GM12878 (cell line): ENCODE data around the gene WDR91. TPM values are rescaled to one million over a fixed set of nuclear protein-coding genes. Genes with fewer than 3 reads are reported as not detected.

Experiments used
- ATAC-seq: fragments of 200-7000 bp; cut with Tn5 transposase; 3 replicates; pipeline ENCODE4 v1.9.1; 2020; ENCODE audit warnings: mild to moderate bottlenecking, moderate library complexity
- BruUV-seq: library from RNA; stranded (reverse); fragments of 400-500 nt; replicated peaks from 2 replicates; lab custom pipeline; 2021; lab: Mats Ljungman, UMichigan
- CTCF ChIA-PET: fragments of 300-600 bp; sonication (Branson Sonifier 250); formaldehyde crosslinking; extraction: SDS; loops from one replicate; lab custom pipeline; 2021; ENCODE audit warnings: inconsistent platforms; lab: Yijun Ruan, JAX
- POLR2A ChIA-PET: fragments of 350-600 bp; formaldehyde crosslinking; extraction: SDS; loops from one replicate; lab custom pipeline; 2021; ENCODE audit warnings: inconsistent platforms; lab: Charles Lee
- RAD21 ChIA-PET: fragments of 300-600 bp; sonication (Branson Sonifier 250); formaldehyde crosslinking; loops from one replicate; lab custom pipeline; 2023; ENCODE audit warnings: antibody characterized with exemption; ENCODE audit not compliant: unreplicated experiment; lab: Charles Lee
- SMC1A ChIA-PET: fragments of 300-600 bp; sonication (Branson Sonifier 250); formaldehyde crosslinking; loops from one replicate; lab custom pipeline; 2023; ENCODE audit not compliant: unreplicated experiment, uncharacterized antibody; lab: Charles Lee
- DNase-seq: peaks from one replicate; pipeline ENCODE4 v3.0.0-alpha.2; 2011; ENCODE audit warnings: low read depth, low spot score
- FAIRE-seq: peaks from 3 replicates; lab custom pipeline; 2011; peaks lifted over from hg19 to GRCh38; lab: Jason Lieb, UNC
- H2AFZ ChIP-seq: 2 replicates; pipeline ENCODE4 v1.6.0; 2011; ENCODE audit warnings: low read depth, low read length, control low read depth; ENCODE audit not compliant: control insufficient read depth
- H3K27ac ChIP-seq: 2 replicates; pipeline ENCODE4 v1.5.1; 2011; ENCODE audit warnings: control low read depth; ENCODE audit not compliant: control insufficient read depth, insufficient read depth
- H3K27me3 ChIP-seq, 2 experiments: replicated peaks in 1 of 2; 2 replicates each; pipeline versions ENCODE4 v1.6.0 to v1.6.1; 2011; ENCODE audit warnings: low read length in 1 of 2; ENCODE audit not compliant: control insufficient read depth in 2 of 2, insufficient read depth in 2 of 2
- H3K36me3 ChIP-seq, 2 experiments: 2 replicates each; pipeline ENCODE4 v1.5.1; 2011; ENCODE audit warnings: low read length in 1 of 2; ENCODE audit not compliant: control insufficient read depth in 2 of 2, insufficient read depth in 2 of 2
- H3K4me1 ChIP-seq: 2 replicates; pipeline ENCODE4 v1.6.1; 2011; ENCODE audit warnings: mild to moderate bottlenecking, low read length, moderate library complexity, mixed read lengths; ENCODE audit not compliant: control insufficient read depth, insufficient read depth
- H3K4me2 ChIP-seq: 2 replicates; pipeline ENCODE4 v1.6.0; 2011; ENCODE audit warnings: control low read depth; ENCODE audit not compliant: control insufficient read depth, insufficient read depth
- H3K4me3 ChIP-seq: fragments of 200-600 bp; sonication (generic); 2 replicates; pipeline ENCODE4 v1.5.1; 2016
- H3K79me2 ChIP-seq: 2 replicates; pipeline ENCODE4 v1.6.0; 2011; ENCODE audit warnings: low read length; ENCODE audit not compliant: control insufficient read depth, insufficient read depth
- H3K9ac ChIP-seq: 2 replicates; pipeline ENCODE4 v1.8.0; 2011; ENCODE audit warnings: low read length, control low read depth, mixed read lengths; ENCODE audit not compliant: control insufficient read depth, insufficient read depth
- H3K9me3 ChIP-seq: replicated peaks from 3 replicates; pipeline ENCODE4 v1.5.1; 2011; ENCODE audit warnings: mild to moderate bottlenecking, low read length; ENCODE audit not compliant: control insufficient read depth, insufficient read depth
- H4K20me1 ChIP-seq: 2 replicates; pipeline ENCODE4 v1.6.0; 2011; ENCODE audit not compliant: control insufficient read depth, insufficient read depth
- EZH2 ChIP-seq: IDR thresholded peaks from 2 replicates; pipeline ENCODE4 v1.6.1; 2012; ENCODE audit warnings: low read depth, mild to moderate bottlenecking, control low read depth, inconsistent platforms, low read length, borderline replicate concordance; ENCODE audit not compliant: control insufficient read depth
- POLR2A ChIP-seq: IDR thresholded peaks from 2 replicates; pipeline ENCODE4 v1.6.1; 2011; ENCODE audit warnings: low read depth, mild to moderate bottlenecking, low read length
- ZNF384 ChIP-seq: IDR thresholded peaks from 2 replicates; pipeline ENCODE4 v1.6.1; 2012; ENCODE audit warnings: low read depth, mild to moderate bottlenecking, low read length, improper control_type of control experiment, borderline replicate concordance
- WGBS: methylation state at CpG from one replicate; pipeline ENCODE4 v1.1.6; 2016; ENCODE audit warnings: low lambda C conversion rate; ENCODE audit not compliant: insufficient replicate concordance, insufficient coverage; ENCODE audit errors: missing lambda C conversion rate; 5-methylcytosine and 5-hydroxymethylcytosine counted together
- in situ Hi-C: fragments of 300-500 bp; cut with MboI; formaldehyde crosslinking; loops from 9 replicates; pipeline ENCODE4 v1.14.3; 2018; ENCODE audit warnings: mixed read lengths
- intact Hi-C: fragments of 100-400 bp; cut with micrococcal nuclease; formaldehyde crosslinking; loops from one replicate; pipeline ENCODE4 v1.14.2; 2022; ENCODE audit not compliant: unreplicated experiment
- polyA plus RNA-seq, 11 experiments: library from polyadenylated mRNA; depleted of rRNA in 4 of 11; unstranded in 6 of 11; stranded (reverse) in 5 of 11; fragments of >200 nt; fragmentation: Nextera tagmentation in 4 of 11; fragmentation: Illumina TruSeq in 1 of 11; extraction: Ambion mirVana in 4 of 11; extraction: Trizol in 1 of 11; gene quantifications; 1 replicate in 1 of 11; 2 replicates in 10 of 11; pipeline versions ENCODE4 v1.2.1 to v1.2.3, GENCODE V29; 2011 to 2016; ENCODE audit warnings: inconsistent platforms in 2 of 11, missing spikeins in 2 of 11, low read depth in 1 of 11
- total RNA-seq, 4 experiments: library from RNA; depleted of rRNA in 3 of 4; stranded (reverse); fragments of >200 nt in 3 of 4; fragmentation: Illumina TruSeq in 1 of 4; extraction: Trizol in 1 of 4; gene quantifications; 2 replicates each; pipeline versions ENCODE4 v1.2.1 to v1.2.3, GENCODE V29; 2013 to 2021
- TF ChIP-seq, protein P1 (sequence below): IDR thresholded peaks from 2 replicates; pipeline ENCODE4 v1.6.1; 2011; ENCODE audit warnings: borderline replicate concordance, low read depth, mild to moderate bottlenecking, moderate library complexity, low read length; ENCODE audit not compliant: insufficient read depth, poor library complexity, severe bottlenecking
- TF ChIP-seq, protein P2 (sequence below): IDR thresholded peaks from 2 replicates; pipeline ENCODE4 v1.6.1; 2011; ENCODE audit warnings: mild to moderate bottlenecking, low read depth, low read length, moderate library complexity; ENCODE audit not compliant: insufficient replicate concordance
- TF ChIP-seq, protein P3 (sequence below): IDR thresholded peaks from 2 replicates; pipeline ENCODE4 v1.6.1; 2012; ENCODE audit warnings: mild to moderate bottlenecking, low read depth, low read length

The WDR91 gene
- total and polyA plus RNA-seq, 10 of the 15 experiments (the other 5 are each of a cell fraction or from before 2014, with no cell fraction given), result 7.6 to 83.3 (median 16.5) TPM

DNA sequence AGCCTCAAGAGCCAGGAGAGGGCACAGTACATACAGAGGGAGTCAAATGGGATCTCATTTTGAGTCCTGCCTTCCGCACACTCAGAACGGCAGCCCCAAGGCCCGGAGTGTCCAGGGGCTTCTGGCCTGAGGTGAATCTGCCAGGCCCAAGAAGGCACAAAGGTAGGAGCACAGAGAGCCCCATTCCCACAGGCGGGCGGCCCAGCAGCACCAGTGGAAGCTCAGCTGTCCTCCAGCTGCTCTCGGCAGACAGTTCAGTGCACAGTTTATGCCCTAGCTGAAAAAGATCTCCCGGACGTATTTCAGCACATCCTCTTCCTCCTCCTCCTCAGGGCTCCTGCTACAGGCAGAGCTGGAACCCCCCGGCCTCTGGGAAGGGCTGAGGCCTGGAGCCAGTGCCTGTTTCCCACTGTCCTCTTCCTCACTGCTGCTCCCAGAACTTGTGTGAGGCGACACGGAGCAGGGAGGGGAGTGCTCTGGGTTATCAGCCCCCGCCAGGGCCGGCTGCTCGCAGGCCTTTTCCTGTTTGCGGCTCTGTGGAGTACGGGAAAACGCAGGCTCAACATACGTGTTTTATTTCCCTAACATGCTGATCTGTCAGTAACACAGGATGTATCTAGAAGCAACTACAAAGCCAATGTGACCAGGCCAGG, 44.9 kb downstream of the WDR91 start:
- Histone ChIP-seq H3K27me3 (no peaks in the 10 kb centered on the region), H3K4me1 (peaks cover 19% of the 10 kb centered on the region), H3K27ac (no peak overlapping the region), H3K9me3 (peaks cover 7% of the 10 kb centered on the region), H3K79me2 (peaks cover 42% of the 10 kb centered on the region), H3K4me3 (no peak overlapping the region), H2AFZ (no peak overlapping the region), H3K36me3 (peaks cover 37 to 41% of the 10 kb centered on the region in 2 experiments), H3K9ac (no peak overlapping the region), H4K20me1 (no peaks in the 10 kb centered on the region; the same call in 1 of the 2 replicates), H3K4me2 (peak overlapping the region; percentile 23; the same call in 1 of the 2 replicates)
- no TSS peak for BruUV-seq
- in situ Hi-C loops, result loop anchor here (5.0 to 10.0 kb wide), 2 partner anchors 174 to 522 kb away; partner anchors contain the start of gene BPGM
- ChIA-PET RAD21 (interaction anchor here (0.9 to 8.8 kb wide), 6 partner anchors 18 to 180 kb away, joined by 3 to 120 read pairs (median 9); partner anchors contain the start of genes AGBL3 and TMEM140), POLR2A (interaction anchor here (0.8 to 15.9 kb wide), 3 partner anchors 19 to 180 kb away, joined by 3 to 169 read pairs (median 7); partner anchors contain the start of genes AGBL3 and TMEM140), SMC1A (interaction anchor here (0.9 to 13.1 kb wide), 6 partner anchors 19 to 178 kb away, joined by 3 to 158 read pairs (median 34); partner anchors contain the start of genes AGBL3 and TMEM140), CTCF (interaction anchor here (5.8 kb wide), 1 partner anchor 176 kb away, joined by 157 read pairs; the partner anchor contains the start of gene AGBL3)
- intact Hi-C loops, result no loop called here
- FAIRE-seq (no peak), ATAC-seq (no peak), DNase-seq (no peak)
- peak; percentile 50; the same call in 1 of the 2 replicates for TF ChIP-seq POLR2A
- no peak for TF ChIP-seq EZH2
- WGBS, result 92% methylated on average over 18 of the region's 18 CpGs

DNA sequence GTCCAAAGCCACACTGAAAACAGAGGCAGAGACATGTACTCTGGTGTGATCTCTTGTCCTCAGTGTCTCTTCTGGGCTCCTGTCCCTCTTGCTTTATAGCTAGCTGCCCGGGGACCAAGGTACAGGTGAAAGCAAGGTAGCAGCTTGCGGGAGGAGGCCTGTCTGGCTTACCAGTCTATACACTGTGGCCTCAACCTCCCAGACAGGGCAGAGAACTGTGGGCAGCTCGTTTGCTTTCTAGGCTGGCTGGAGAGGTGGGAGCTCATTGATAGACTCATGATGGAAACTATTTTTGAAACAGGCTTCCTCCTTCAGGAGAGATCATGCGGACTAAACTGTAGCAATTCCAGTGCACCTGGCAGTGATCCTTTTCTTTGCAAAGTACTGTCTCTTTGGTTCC, 45.5 kb downstream of the WDR91 start:
- ATAC-seq (no peak), FAIRE-seq (no peak), DNase-seq (no peak)
- intact Hi-C loops (no loop called here), in situ Hi-C loops (loop anchor here (5.0 to 10.0 kb wide), 2 partner anchors 174 to 521 kb away; partner anchors contain the start of gene BPGM)
- Histone ChIP-seq H3K27me3 (no peaks in the 10 kb centered on the region), H3K79me2 (peaks cover 43% of the 10 kb centered on the region), H3K4me3 (no peak overlapping the region), H2AFZ (no peak overlapping the region), H3K27ac (no peak overlapping the region), H3K4me1 (peaks cover 22% of the 10 kb centered on the region), H3K4me2 (no peak overlapping the region), H3K9me3 (peaks cover 7% of the 10 kb centered on the region), H4K20me1 (no peaks in the 10 kb centered on the region; the same call in 1 of the 2 replicates), H3K36me3 (peaks cover 37 to 41% of the 10 kb centered on the region in 2 experiments), H3K9ac (no peak overlapping the region)
- ChIA-PET CTCF (interaction anchor here (0.6 to 1.2 kb wide), 3 partner anchors 18 to 205 kb away, joined by 3 to 4 read pairs (median 3); partner anchors contain the start of gene TMEM140), SMC1A (interaction anchor here (0.7 to 13.1 kb wide), 6 partner anchors 10 to 178 kb away, joined by 3 to 158 read pairs (median 6); partner anchors contain the start of genes AGBL3 and TMEM140), POLR2A (interaction anchor here (0.8 to 15.9 kb wide), 3 partner anchors 18 to 179 kb away, joined by 3 to 169 read pairs (median 7); partner anchors contain the start of genes AGBL3 and TMEM140), RAD21 (interaction anchor here (0.9 to 9.0 kb wide), 7 partner anchors 16 to 179 kb away, joined by 3 to 84 read pairs (median 7); partner anchors contain the start of genes AGBL3 and TMEM140)
- BruUV-seq, result no TSS peak
- 69% methylated on average over 4 of the region's 4 CpGs for WGBS
- TF ChIP-seq, protein P1, sequence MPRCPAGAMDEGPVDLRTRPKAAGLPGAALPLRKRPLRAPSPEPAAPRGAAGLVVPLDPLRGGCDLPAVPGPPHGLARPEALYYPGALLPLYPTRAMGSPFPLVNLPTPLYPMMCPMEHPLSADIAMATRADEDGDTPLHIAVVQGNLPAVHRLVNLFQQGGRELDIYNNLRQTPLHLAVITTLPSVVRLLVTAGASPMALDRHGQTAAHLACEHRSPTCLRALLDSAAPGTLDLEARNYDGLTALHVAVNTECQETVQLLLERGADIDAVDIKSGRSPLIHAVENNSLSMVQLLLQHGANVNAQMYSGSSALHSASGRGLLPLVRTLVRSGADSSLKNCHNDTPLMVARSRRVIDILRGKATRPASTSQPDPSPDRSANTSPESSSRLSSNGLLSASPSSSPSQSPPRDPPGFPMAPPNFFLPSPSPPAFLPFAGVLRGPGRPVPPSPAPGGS, result peak; percentile 7
- no peak for TF ChIP-seq ZNF384
- TF ChIP-seq, protein P2, sequence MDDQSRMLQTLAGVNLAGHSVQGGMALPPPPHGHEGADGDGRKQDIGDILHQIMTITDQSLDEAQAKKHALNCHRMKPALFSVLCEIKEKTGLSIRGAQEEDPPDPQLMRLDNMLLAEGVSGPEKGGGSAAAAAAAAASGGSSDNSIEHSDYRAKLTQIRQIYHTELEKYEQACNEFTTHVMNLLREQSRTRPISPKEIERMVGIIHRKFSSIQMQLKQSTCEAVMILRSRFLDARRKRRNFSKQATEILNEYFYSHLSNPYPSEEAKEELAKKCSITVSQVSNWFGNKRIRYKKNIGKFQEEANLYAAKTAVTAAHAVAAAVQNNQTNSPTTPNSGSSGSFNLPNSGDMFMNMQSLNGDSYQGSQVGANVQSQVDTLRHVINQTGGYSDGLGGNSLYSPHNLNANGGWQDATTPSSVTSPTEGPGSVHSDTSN, result no peak
- TF ChIP-seq, protein P3, sequence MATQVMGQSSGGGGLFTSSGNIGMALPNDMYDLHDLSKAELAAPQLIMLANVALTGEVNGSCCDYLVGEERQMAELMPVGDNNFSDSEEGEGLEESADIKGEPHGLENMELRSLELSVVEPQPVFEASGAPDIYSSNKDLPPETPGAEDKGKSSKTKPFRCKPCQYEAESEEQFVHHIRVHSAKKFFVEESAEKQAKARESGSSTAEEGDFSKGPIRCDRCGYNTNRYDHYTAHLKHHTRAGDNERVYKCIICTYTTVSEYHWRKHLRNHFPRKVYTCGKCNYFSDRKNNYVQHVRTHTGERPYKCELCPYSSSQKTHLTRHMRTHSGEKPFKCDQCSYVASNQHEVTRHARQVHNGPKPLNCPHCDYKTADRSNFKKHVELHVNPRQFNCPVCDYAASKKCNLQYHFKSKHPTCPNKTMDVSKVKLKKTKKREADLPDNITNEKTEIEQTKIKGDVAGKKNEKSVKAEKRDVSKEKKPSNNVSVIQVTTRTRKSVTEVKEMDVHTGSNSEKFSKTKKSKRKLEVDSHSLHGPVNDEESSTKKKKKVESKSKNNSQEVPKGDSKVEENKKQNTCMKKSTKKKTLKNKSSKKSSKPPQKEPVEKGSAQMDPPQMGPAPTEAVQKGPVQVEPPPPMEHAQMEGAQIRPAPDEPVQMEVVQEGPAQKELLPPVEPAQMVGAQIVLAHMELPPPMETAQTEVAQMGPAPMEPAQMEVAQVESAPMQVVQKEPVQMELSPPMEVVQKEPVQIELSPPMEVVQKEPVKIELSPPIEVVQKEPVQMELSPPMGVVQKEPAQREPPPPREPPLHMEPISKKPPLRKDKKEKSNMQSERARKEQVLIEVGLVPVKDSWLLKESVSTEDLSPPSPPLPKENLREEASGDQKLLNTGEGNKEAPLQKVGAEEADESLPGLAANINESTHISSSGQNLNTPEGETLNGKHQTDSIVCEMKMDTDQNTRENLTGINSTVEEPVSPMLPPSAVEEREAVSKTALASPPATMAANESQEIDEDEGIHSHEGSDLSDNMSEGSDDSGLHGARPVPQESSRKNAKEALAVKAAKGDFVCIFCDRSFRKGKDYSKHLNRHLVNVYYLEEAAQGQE, result no peak
